ENCODE results near the gene TNFAIP2. TPM values are rescaled to one million over a fixed set of nuclear protein-coding genes. Genes with fewer than 3 reads are reported as not detected.

Gene TNFAIP2
- total and polyA plus RNA-seq, 2 of the 4 experiments (the other 2 are of a cell fraction), result 6.3 to 9.6 TPM

- Histone ChIP-seq H2BK15ac (ENCODE audit: low read depth, low read length) (no peak overlapping the region), H3K9me3 (ENCODE audit: control insufficient read depth, insufficient read depth, low read length) (peaks cover 5% of the 10 kb centered on the region), H3K4me3 (ENCODE audit: insufficient read depth, low read depth, low read length) (no peak overlapping the region), H3K56ac (ENCODE audit: extremely low read depth, insufficient read depth, low read length) (no peak overlapping the region), H2AK9ac (replicated peaks; ENCODE audit: low read depth, low read length, poor library complexity) (no peak overlapping the region), H3K9ac (ENCODE audit: low read depth, low read length) (no peak overlapping the region), H3K27ac (ENCODE audit: insufficient read depth, low read length) (no peak overlapping the region), H3K79me1 (ENCODE audit: low read depth in 1 of 2, low read length in 2 of 2) (no peaks in the 10 kb centered on the region), H4K91ac (ENCODE audit: insufficient read depth, low read depth, low read length) (no peak overlapping the region), H3K4me2 (ENCODE audit: low read depth, low read length) (no peak overlapping the region), H4K5ac (ENCODE audit: low read depth, low read length) (no peak overlapping the region), H3K27me3 (ENCODE audit: control insufficient read depth, insufficient read depth, low read length) (peaks cover 20% of the 10 kb centered on the region), H3K36me3 (ENCODE audit: control insufficient read depth, insufficient read depth, low read length) (no peaks in the 10 kb centered on the region), H3K4ac (ENCODE audit: low read depth, low read length) (no peak overlapping the region), H2BK5ac (ENCODE audit: low read depth, low read length, poor library complexity, severe bottlenecking) (no peak overlapping the region), H3K14ac (replicated peaks; ENCODE audit: low read depth, low read length) (no peak overlapping the region), H4K8ac (ENCODE audit: low read depth in 2 of 2, low read length in 2 of 2) (no peak overlapping the region), H3K18ac (ENCODE audit: low read depth, low read length) (no peak overlapping the region), H2AK5ac (ENCODE audit: low read depth, low read length) (no peak overlapping the region), H2BK120ac (ENCODE audit: low read depth, low read length) (no peak overlapping the region), H2BK20ac (ENCODE audit: low read depth, low read length) (no peak overlapping the region), H3K4me1 (ENCODE audit: control insufficient read depth, insufficient read depth, low read length) (no peaks in the 10 kb centered on the region), H4K20me1 (ENCODE audit: insufficient read depth, low read length) (no peaks in the 10 kb centered on the region), H3K9me1 (ENCODE audit: insufficient read depth, low read length) (no peaks in the 10 kb centered on the region), H2AFZ (replicated peaks; ENCODE audit: low read length, poor library complexity) (no peak overlapping the region), H3K23ac (ENCODE audit: low read depth, low read length) (no peak overlapping the region)
- TF ChIP-seq RFX5 (IDR thresholded peaks at IDR 0.05; ENCODE audit: low read depth, low read length) (no peak), MAZ (IDR thresholded peaks at IDR 0.05; ENCODE audit: borderline replicate concordance, low read depth, low read length) (no peak), SMC3 (IDR thresholded peaks at IDR 0.05; ENCODE audit: low read depth, low read length) (no peak), CTCF (conservative IDR thresholded peaks at IDR 0.05; ENCODE audit: low read depth, low read length) (no peak), CEBPB (IDR thresholded peaks at IDR 0.05; ENCODE audit: low read depth, low read length) (no peak), NFE2L2 (IDR thresholded peaks at IDR 0.05; ENCODE audit: low read depth, low read length) (no peak), BHLHE40 (IDR thresholded peaks at IDR 0.05; ENCODE audit: low read depth, low read length) (no peak), RCOR1 (IDR thresholded peaks at IDR 0.05; ENCODE audit: insufficient replicate concordance, low read length) (no peak), MAFK (IDR thresholded peaks at IDR 0.05; ENCODE audit: low read depth, low read length) (no peak), MXI1 (IDR thresholded peaks at IDR 0.05; ENCODE audit: borderline replicate concordance, low read depth, low read length) (no peak), FOS (IDR thresholded peaks at IDR 0.05; ENCODE audit: low read depth, low read length) (no peak), POLR2A (IDR thresholded peaks at IDR 0.05; ENCODE audit: low read depth, low read length) (no peak), USF2 (IDR thresholded peaks at IDR 0.05; ENCODE audit: low read depth, low read length) (no peak), CHD1 (IDR thresholded peaks at IDR 0.05; ENCODE audit: low read depth, low read length) (no peak), RAD21 (IDR thresholded peaks at IDR 0.05; ENCODE audit: low read length) (no peak), ELK1 (IDR thresholded peaks at IDR 0.05; ENCODE audit: borderline replicate concordance, low read depth, low read length) (no peak)
- BruUV-seq (replicated peaks), result no TSS peak
- intact Hi-C loops (cut with micrococcal nuclease), result no loop called here
- CTCF ChIA-PET, result no interaction called here
- ATAC-seq (ENCODE audit: low read depth) (no peak), DNase-seq (no peak)
- WGBS, 2 experiments (ENCODE audit: extremely low coverage in 2 of 2, insufficient read length in 1 of 2), result no CpG with 5 or more reads among the region's 6 CpGs
- dilution Hi-C loops (cut with HindIII; ENCODE audit: low sequenced_read_pairs, unreplicated experiment), result no loop called here
- in situ Hi-C loops (cut with MboI; ENCODE audit: low sequenced_read_pairs), result no loop called here
- POLR2A ChIA-PET (ENCODE audit: unreplicated experiment), result no interaction called here
Measured at GRCh38 chr14:103178521-103178920, 55.3 kb downstream of the TNFAIP2 start.

Measured in IMR-90 (cell line).